Ishikawa (cell line): ENCODE results near the gene DOLK.

ENCODE experiments used
- CREB1 ChIP-seq: IDR thresholded peaks from 2 replicates; pipeline ENCODE4 v1.6.1; 2012; ENCODE audit warnings: low read depth
- EGR1 ChIP-seq: IDR thresholded peaks from 2 replicates; pipeline ENCODE4 v1.6.1; 2012
- EP300 ChIP-seq: IDR thresholded peaks from 2 replicates; pipeline ENCODE4 v1.6.1; 2012; ENCODE audit warnings: borderline replicate concordance
- MAX ChIP-seq: IDR thresholded peaks from 2 replicates; pipeline ENCODE4 v1.6.1; 2012
- NFIC ChIP-seq: IDR thresholded peaks from 2 replicates; pipeline ENCODE4 v1.6.1; 2012
- RAD21 ChIP-seq: IDR thresholded peaks from 2 replicates; pipeline ENCODE4 v1.6.1; 2012; ENCODE audit warnings: low read depth
- TEAD4 ChIP-seq: IDR thresholded peaks from 2 replicates; pipeline ENCODE4 v1.6.1; 2012
- ZBTB7A ChIP-seq: IDR thresholded peaks from 2 replicates; pipeline ENCODE4 v1.6.1; 2012; ENCODE audit warnings: low read depth

- TF ChIP-seq EP300 = no peak
- no peak for TF ChIP-seq CREB1
- TF ChIP-seq ZBTB7A = no peak
- no peak for TF ChIP-seq NFIC
- no peak for TF ChIP-seq TEAD4
- TF ChIP-seq MAX = no peak
- TF ChIP-seq EGR1 = no peak
- no peak for TF ChIP-seq RAD21
Observed at GRCh38 chr9:128972956-128973355, 25.6 kb upstream of the DOLK start.
